Fibroblast of the aortic adventitia (primary cell): Measurements from ENCODE around the gene SDK2. TPM values are rescaled to one million over a fixed set of nuclear protein-coding genes. Genes with fewer than 3 reads are reported as not detected.
A peak's percentile ranks its signal among the peaks of the same experiment; 100 is the strongest.

Source experiments
- DNase-seq: peaks from one replicate; pipeline ENCODE4 v3.0.0-alpha.2; 2010; ENCODE audit warnings: low read depth
- H3K4me3 ChIP-seq: 2 replicates; pipeline ENCODE4 v1.5.1; 2011; ENCODE audit warnings: low read depth, mild to moderate bottlenecking, control low read depth, low read length, moderate library complexity
- CTCF ChIP-seq: IDR thresholded peaks from 2 replicates; pipeline ENCODE4 v1.5.1; 2011; ENCODE audit warnings: mild to moderate bottlenecking, low read length, control low read depth, inconsistent platforms; ENCODE audit not compliant: insufficient read depth
- total RNA-seq: library from RNA; depleted of rRNA; stranded (reverse); fragments of >200 nt; gene quantifications from 2 replicates; pipeline ENCODE4 v1.2.3, GENCODE V29; 2012; ENCODE audit warnings: low replicate concordance

SDK2 gene
- total RNA-seq, 1 donor, result not detected

- DNase-seq, result no peak
- H3K4me3 ChIP-seq, result no peak overlapping the region
- TF ChIP-seq CTCF, result no peak
These were observed 313.2 kb downstream of the SDK2 start for GRCh38 chr17:73331060-73331459.

GRCh38 chr17:73327676-73328075, 316.6 kb downstream of the SDK2 start:
- no peak for TF ChIP-seq CTCF
- no peak for DNase-seq

GRCh38 chr17:73325527-73325842, 318.8 kb downstream of the SDK2 start:
- DNase-seq, result peak; percentile 93
- TF ChIP-seq CTCF, result peak; percentile 53
- no peak overlapping the region for H3K4me3 ChIP-seq

More at GRCh38 chr17:73327676-73328075, 316.6 kb downstream of the SDK2 start:
- H3K4me3 ChIP-seq, result no peak overlapping the region

- H3K4me3 ChIP-seq, result no peak overlapping the region
- DNase-seq, result no peak
- no peak for TF ChIP-seq CTCF
These were observed 319.3 kb downstream of the SDK2 start for GRCh38 chr17:73324711-73325526.

- no peak overlapping the region for H3K4me3 ChIP-seq
- no peak for DNase-seq
- TF ChIP-seq CTCF, result no peak
These were observed 320.1 kb downstream of the SDK2 start for GRCh38 chr17:73324160-73324475.

GRCh38 chr17:73323409-73324159, 320.7 kb downstream of the SDK2 start:
- no peak for TF ChIP-seq CTCF
- no peak for DNase-seq
- no peak overlapping the region for H3K4me3 ChIP-seq
